Measurements from ENCODE around the gene SH3RF3.

SH3RF3 gene

DNA sequence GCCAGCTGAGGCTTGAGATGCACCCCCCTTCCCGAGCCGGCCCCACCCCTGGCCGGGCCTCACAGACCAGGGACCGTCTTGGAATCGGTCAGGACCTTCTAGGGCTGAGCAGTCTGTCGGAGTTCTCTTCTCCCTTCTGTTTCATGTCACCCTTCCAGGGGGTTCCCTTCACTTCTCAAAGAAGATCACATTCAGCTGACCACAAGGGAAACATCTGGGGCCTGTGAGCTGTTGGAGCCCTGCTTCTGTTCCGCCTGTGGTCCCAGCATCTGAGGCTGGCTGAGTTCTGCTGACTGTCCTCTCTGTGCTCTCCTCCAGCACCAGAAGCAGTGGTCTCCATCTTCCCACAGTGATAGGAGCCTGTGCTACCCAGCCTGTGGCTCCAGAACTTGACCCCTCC is 378.2 kb downstream of the SH3RF3 start:
- no peak overlapping the region for H3K4me3 ChIP-seq (ENCODE audit: control insufficient read depth, low read depth, low read length)
- TF ChIP-seq, protein P1, sequence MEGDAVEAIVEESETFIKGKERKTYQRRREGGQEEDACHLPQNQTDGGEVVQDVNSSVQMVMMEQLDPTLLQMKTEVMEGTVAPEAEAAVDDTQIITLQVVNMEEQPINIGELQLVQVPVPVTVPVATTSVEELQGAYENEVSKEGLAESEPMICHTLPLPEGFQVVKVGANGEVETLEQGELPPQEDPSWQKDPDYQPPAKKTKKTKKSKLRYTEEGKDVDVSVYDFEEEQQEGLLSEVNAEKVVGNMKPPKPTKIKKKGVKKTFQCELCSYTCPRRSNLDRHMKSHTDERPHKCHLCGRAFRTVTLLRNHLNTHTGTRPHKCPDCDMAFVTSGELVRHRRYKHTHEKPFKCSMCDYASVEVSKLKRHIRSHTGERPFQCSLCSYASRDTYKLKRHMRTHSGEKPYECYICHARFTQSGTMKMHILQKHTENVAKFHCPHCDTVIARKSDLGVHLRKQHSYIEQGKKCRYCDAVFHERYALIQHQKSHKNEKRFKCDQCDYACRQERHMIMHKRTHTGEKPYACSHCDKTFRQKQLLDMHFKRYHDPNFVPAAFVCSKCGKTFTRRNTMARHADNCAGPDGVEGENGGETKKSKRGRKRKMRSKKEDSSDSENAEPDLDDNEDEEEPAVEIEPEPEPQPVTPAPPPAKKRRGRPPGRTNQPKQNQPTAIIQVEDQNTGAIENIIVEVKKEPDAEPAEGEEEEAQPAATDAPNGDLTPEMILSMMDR (IDR thresholded peaks at IDR 0.05; ENCODE audit: control insufficient read depth, insufficient read depth, low read depth, low read length, missing control alignments) = no peak
- no peak for DNase-seq (ENCODE audit: low read depth)

DNA sequence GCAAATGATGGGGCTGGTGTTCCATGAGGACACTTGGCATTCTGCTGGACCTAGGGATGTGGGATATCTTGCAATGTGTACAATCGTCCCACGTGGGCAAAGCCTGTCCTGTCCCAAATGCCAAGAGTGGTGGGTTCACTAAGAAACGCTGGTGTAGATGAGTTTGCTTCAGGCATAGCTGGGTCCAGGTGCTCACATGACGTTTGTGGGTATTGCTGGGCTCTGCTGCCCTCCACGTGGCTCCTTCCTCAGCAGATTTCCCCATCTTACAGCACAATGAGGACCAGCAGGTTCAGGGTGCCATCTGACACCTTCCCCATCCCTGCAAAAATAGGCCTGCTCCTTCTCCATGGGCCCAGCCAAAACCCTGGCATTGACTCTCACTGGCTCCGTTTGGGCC is 378.8 kb downstream of the SH3RF3 start:
- H3K4me3 ChIP-seq (ENCODE audit: control insufficient read depth, low read depth, low read length) = no peak overlapping the region
- DNase-seq (ENCODE audit: low read depth) = no peak
- TF ChIP-seq, protein P1 (IDR thresholded peaks at IDR 0.05; ENCODE audit: control insufficient read depth, insufficient read depth, low read depth, low read length, missing control alignments) = no peak

DNA sequence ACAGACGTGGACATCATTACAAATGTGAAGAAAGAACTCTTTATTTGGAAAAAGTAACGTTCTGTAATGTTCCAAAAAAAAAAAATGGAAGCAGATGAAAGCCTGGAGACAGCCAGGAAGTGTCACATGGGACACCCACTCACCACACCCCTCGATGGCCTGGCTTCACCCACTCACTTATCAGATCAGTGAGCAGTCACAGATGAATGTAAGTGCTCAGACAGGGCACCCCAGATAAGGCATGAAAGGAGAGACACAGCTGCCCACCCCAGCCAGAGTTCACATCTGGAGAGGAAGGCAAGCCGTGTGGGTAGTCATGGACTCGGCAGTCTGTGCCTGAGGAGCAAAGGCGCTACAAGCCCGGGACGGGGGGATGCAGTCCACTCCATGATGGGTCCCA is 379.6 kb downstream of the SH3RF3 start:
- DNase-seq (ENCODE audit: low read depth) = no peak
- H3K4me3 ChIP-seq (ENCODE audit: control insufficient read depth, low read depth, low read length) = no peak overlapping the region
- TF ChIP-seq, protein P1 (IDR thresholded peaks at IDR 0.05; ENCODE audit: control insufficient read depth, insufficient read depth, low read depth, low read length, missing control alignments) = no peak

DNA sequence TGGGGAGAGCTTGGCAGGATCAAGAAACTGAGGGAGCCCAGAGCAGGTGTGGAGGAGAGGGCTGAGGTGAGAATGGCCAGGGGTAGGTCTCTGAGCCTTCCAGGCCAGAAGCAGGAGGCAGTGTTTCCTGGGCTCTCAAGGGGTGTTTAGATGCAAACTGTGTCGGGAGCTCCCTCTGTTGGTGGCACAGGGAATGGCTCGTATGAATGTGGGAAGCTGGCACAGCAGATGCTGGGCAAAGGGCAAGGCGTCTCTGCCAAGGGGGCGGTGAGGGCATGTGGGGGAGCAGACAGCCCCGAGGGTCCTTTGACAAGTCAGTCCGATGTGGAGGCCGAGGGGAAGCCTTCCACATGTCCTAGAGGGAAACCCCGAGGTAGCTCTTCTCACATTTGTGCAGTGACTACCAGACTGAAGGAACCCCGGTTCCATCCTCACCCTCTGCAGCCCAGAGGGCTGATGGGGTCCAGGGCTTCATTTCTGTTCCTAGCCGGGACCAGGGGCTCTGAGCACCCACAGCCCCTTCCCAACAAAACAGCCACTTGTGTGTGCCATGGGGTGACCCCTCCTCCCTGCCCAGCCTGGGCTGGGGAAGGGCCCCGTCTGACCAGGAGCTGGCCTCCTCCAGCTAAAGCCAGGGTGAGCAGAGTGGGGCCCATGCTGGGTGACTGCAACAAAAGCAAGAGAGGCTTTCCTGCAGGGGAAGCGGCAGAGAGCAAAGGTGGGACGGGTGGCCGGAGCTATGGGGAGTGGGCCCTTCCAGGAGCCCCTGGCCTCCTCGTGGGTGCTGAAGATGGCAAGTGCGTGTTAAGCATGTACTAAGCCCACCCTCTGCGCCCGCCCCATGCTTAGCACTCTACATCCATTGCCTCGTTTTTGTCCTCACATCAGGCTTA is 381.4 kb downstream of the SH3RF3 start:
- TF ChIP-seq, protein P1 (IDR thresholded peaks at IDR 0.05; ENCODE audit: control insufficient read depth, insufficient read depth, low read depth, low read length, missing control alignments) = peak; percentile 98
- DNase-seq (ENCODE audit: low read depth) = peak; percentile 34
- H3K4me3 ChIP-seq (ENCODE audit: control insufficient read depth, low read depth, low read length) = no peak overlapping the region

DNA sequence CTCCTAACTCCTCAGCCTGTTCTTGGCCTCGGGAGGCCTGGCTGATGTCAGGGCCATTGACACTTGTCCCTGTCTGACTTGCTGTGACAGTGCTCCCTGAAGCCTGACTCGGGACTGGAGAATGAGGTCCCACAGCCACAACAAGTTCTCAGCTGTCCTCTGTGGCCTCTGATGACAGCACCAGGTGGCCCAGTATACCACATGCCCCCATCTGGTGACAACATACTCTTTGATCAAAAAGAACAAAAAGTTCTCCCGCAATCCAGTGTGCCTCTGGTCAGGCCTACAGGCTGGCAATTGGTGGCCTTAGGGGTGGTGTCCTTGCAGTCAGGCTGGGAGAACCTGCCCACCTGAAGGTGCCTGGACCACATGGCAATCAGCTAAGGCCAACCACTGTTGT is 382.2 kb downstream of the SH3RF3 start:
- H3K4me3 ChIP-seq (ENCODE audit: control insufficient read depth, low read depth, low read length) = no peak overlapping the region
- DNase-seq (ENCODE audit: low read depth) = no peak
- TF ChIP-seq, protein P1 (IDR thresholded peaks at IDR 0.05; ENCODE audit: control insufficient read depth, insufficient read depth, low read depth, low read length, missing control alignments) = no peak

DNA sequence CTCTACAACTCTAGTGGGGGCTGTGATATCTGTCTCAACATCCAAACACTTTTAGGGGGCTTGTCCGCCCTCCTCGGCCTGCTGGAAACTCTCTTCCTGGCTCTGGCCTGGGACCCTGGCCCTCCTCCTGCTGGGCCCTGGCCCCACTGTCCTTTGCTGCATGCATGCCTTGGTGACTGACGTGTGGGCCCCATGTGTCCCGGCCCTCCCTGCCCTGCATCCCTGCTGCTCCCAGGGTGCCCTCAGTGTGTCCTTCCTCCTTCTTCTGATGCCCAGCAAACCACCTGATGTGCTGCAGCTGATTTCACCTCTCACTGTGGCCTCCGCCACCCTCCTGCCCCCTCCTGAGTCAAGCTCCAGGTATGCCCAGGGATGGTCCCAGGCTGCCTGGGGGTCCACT is 383.1 kb downstream of the SH3RF3 start:
- no peak for DNase-seq (ENCODE audit: low read depth)
- H3K4me3 ChIP-seq (ENCODE audit: control insufficient read depth, low read depth, low read length) = no peak overlapping the region
- TF ChIP-seq, protein P1 (IDR thresholded peaks at IDR 0.05; ENCODE audit: control insufficient read depth, insufficient read depth, low read depth, low read length, missing control alignments) = no peak
